Measurements from ENCODE around the gene DOK3. TPM values are rescaled to one million over a fixed set of nuclear protein-coding genes. Genes with fewer than 3 reads are reported as not detected.
A peak's percentile ranks its signal among the peaks of the same experiment; 100 is the strongest.

Gene DOK3
- total RNA-seq, 1 donor from 2014 or later, result 0.32 TPM

DNA sequence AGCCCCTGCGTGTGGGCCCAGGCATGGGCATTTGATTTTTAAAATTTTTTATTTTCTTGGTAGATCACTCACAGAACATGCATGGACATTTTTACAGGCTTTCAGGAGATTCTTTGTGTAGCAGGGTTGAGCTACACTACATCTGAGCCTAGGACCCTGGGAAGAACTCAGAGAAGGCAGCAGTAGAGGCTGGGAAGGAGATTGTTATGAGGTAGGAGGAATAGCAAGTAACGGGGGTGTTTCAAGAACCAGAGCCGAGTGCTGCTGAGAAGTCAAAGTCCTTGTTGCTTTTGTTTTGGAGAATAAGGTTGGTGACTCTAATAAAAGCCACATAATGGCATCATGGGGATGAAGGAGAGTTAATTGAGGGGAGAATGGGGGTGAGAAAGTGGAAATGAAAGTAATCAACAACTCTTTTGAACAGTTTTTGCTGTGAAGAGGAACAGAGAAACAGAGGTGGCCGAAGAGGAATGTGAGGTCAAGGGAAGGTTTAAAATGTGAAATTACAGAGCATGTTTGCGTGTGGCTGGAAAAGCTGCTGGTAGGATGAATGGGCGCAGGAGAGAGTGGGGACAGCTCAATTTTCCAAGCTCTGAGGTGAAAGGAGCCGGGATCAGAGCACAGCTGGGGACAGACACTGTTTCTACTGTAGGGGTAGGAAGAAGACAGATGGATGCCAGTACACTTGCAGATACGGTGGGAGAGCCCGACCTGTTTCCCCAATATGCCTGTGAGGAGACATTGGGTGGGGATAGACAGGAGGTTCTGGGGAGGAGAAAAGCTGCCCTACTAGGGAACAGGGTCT lies 7.5 kb downstream of the DOK3 start:
- intact Hi-C loops (cut with DNase I), result loop anchor here (1.0 kb wide), 3 partner anchors 11 to 112 kb away; no protein-coding TSS in a partner anchor

DNA sequence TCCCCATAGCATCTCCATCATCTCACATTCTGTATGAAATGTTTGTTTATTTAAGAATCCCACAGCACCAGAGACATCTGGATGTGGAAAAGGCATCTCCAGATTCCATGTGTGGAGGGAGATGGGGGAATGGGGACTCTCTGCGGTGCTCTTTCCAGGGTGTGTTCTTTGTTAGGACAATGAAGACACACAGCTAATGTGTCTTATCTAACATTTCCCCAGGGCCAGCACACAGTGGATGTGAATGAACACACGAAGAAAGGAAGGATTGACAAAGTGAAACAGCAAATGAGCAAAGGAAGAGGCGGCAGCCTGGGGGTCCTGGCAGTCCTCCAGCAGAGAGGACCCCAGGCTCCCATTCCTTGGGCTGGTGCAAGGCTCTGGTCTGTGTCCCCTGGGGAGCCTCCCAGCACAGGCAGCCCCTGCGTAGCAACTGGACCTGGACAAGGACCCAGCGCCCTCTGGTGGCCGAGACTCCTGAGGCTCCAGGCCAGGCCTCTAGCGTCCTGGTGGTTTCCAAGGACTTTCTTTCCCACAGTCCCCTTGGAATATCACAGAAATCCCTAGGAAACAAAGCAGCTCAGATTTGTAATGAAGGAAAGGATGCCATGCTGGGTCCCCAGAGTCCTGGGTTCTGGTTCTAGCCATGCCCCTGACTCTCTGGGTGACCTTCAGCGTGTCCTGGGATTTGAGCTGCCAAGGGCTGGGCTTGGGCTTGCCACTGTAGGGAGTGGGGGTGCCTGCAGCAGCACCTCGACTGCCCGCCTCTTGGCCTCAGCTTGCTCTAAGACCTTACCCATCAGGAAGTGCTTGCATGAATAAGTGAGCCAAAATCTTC lies 8.7 kb downstream of the DOK3 start:
- H3K4me1 ChIP-seq, result peaks cover 4 to 10% of the 10 kb centered on the region in 2 donors
- H3K27me3 ChIP-seq, result no peaks in the 10 kb centered on the region
- no peak overlapping the region for H3K27ac ChIP-seq
- intact Hi-C loops (cut with DNase I), result loop anchor here (1.0 kb wide), 3 partner anchors 10 to 111 kb away; no protein-coding TSS in a partner anchor
- TF ChIP-seq, protein P1, sequence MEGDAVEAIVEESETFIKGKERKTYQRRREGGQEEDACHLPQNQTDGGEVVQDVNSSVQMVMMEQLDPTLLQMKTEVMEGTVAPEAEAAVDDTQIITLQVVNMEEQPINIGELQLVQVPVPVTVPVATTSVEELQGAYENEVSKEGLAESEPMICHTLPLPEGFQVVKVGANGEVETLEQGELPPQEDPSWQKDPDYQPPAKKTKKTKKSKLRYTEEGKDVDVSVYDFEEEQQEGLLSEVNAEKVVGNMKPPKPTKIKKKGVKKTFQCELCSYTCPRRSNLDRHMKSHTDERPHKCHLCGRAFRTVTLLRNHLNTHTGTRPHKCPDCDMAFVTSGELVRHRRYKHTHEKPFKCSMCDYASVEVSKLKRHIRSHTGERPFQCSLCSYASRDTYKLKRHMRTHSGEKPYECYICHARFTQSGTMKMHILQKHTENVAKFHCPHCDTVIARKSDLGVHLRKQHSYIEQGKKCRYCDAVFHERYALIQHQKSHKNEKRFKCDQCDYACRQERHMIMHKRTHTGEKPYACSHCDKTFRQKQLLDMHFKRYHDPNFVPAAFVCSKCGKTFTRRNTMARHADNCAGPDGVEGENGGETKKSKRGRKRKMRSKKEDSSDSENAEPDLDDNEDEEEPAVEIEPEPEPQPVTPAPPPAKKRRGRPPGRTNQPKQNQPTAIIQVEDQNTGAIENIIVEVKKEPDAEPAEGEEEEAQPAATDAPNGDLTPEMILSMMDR (IDR thresholded peaks at IDR 0.05), result peak; percentile 92 to 97 (median 95)
- no peaks in the 10 kb centered on the region for H3K9me3 ChIP-seq
- DNase-seq (ENCODE audit: low spot score in 2 of 2), result peak in 1 of 2 donors; percentile 95
- peaks cover 3 to 5% of the 10 kb centered on the region in 2 donors for H3K36me3 ChIP-seq
- no peak overlapping the region for H3K4me3 ChIP-seq

More for the DNA sequence above, 7.5 kb downstream of the DOK3 start:
- peaks cover 0 to 5% of the 10 kb centered on the region in 2 donors for H3K4me1 ChIP-seq
- TF ChIP-seq, protein P1 (IDR thresholded peaks at IDR 0.05), result no peak
- H3K36me3 ChIP-seq, result peaks cover 0 to 3% of the 10 kb centered on the region in 2 donors
- no peaks in the 10 kb centered on the region for H3K27me3 ChIP-seq
- H3K9me3 ChIP-seq, result no peaks in the 10 kb centered on the region
- no peak for DNase-seq (ENCODE audit: low spot score in 2 of 2)
- no peak overlapping the region for H3K27ac ChIP-seq
- no peak overlapping the region for H3K4me3 ChIP-seq

DNA sequence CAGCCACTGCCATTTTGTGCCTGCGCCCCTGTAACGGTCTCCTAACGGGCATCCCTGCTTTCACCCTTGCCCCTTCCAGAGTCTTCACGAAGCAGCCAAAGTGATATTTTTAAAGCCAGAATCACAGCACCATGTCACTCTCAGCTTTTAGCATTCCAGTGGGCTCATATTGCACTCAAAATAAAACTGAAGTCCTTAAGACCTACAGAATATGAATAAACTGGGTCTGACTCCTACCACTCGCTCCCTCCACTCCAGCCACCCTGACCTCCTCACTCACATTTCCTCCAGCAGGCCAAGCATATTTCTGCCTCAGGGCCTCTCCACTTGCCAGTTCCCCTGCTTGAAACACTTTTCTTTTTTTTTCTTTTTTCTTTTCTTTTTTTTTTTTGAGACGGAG lies 9.8 kb downstream of the DOK3 start:
- no peak overlapping the region for H3K4me3 ChIP-seq
- intact Hi-C loops (cut with DNase I), result loop anchor here (5.0 kb wide), 1 partner anchor 188 kb away; the partner anchor contains the start of gene MXD3
- TF ChIP-seq, protein P1 (IDR thresholded peaks at IDR 0.05), result no peak
- no peaks in the 10 kb centered on the region for H3K9me3 ChIP-seq
- no peaks in the 10 kb centered on the region for H3K27me3 ChIP-seq
- H3K36me3 ChIP-seq, result peaks cover 3 to 8% of the 10 kb centered on the region in 2 donors
- H3K27ac ChIP-seq, result no peak overlapping the region
- DNase-seq (ENCODE audit: low spot score in 2 of 2), result no peak
- peaks cover 6 to 19% of the 10 kb centered on the region in 2 donors for H3K4me1 ChIP-seq

DNA sequence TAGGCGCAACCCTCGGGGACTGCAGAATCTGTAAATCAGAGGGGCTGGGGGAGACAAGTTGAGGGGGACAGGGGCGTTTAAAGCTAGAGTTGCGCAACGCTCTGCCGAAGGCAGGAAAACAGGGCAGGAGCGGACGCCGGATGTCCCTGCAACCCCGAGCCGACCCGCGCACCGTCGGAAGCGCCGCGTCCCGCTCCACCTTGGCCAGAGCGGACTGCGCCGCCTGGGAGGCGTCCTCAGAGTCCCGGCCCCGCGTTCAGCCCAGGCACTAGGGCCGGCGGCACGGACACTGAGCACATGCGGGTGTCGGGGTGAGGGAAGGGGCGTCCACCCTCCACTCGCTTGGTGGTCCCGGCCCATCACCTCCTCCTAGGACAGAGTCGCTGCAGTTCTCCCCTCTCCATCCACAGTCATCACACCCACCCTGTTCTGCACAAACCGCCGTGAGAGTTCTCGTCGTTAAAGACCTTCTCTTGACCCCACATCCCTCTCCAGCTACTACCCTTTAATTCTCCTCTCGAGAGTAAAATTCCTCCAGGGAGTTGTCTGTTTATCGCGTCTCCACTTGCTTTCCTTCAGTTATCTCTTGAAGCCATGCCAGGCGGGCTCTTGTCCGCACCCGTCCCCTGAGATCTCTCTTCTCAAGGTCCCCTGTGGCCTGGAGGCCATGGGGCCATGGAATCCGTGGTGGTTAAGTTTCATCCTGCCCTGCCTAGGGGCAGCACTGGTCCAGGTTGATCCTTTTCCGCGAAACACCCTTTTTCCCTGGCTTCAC lies 11.4 kb downstream of the DOK3 start:
- Histone ChIP-seq H3K4me1 (peaks cover 17 to 33% of the 10 kb centered on the region in 2 donors), H3K36me3 (peaks cover 7 to 15% of the 10 kb centered on the region in 2 donors), H3K27me3 (no peaks in the 10 kb centered on the region), H3K4me3 (peak overlapping the region; percentile 92 to 93), H3K27ac (peak overlapping the region; percentile 96 to 99), H3K9me3 (no peaks in the 10 kb centered on the region)
- intact Hi-C loops (cut with DNase I), result loop anchor here (1.0 to 5.0 kb wide), 2 partner anchors 44 to 186 kb away; partner anchors contain the start of gene MXD3
- no peak for DNase-seq (ENCODE audit: low spot score in 2 of 2)
- TF ChIP-seq, protein P1 (IDR thresholded peaks at IDR 0.05), result no peak
